ENCODE measurements around the gene SDK2.

Gene SDK2

DNA sequence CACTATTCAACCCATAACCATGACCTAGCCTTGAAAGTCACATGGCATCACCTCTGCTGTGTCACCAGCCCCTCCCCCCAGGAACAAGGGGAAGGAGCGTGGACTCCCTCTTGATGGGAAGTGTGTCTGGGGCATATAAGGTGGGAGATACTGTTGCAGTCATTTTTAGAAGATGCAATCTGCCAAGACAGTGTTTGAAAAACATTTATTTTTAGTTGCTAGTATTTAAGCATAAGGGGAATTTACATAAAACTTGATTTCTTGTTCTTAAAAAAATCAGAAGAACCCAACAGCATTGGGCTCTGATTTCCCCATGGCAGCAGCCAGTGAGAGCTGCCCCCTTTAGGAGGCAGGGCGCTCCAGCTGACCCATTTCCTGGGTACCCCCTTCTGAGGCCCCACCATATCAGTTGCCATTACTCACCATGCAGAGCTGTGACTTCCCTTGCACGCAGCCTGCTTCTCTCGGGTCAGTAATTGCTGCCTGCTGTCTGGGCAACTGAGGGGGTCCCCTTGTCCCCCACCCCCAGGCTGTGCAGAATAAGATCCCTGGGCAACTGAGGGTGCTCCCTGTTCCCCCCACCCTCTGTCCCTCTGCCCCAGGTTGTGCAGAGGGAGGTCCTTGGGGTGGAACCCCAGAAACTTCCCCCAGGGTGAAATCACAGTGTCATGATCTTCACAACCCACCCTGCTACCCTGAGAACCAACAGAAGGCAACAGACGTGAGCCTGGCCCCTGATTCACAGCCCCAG is 320.7 kb downstream of the SDK2 start:
- no peak for DNase-seq (ENCODE audit: low spot score)
- TF ChIP-seq, protein P1, sequence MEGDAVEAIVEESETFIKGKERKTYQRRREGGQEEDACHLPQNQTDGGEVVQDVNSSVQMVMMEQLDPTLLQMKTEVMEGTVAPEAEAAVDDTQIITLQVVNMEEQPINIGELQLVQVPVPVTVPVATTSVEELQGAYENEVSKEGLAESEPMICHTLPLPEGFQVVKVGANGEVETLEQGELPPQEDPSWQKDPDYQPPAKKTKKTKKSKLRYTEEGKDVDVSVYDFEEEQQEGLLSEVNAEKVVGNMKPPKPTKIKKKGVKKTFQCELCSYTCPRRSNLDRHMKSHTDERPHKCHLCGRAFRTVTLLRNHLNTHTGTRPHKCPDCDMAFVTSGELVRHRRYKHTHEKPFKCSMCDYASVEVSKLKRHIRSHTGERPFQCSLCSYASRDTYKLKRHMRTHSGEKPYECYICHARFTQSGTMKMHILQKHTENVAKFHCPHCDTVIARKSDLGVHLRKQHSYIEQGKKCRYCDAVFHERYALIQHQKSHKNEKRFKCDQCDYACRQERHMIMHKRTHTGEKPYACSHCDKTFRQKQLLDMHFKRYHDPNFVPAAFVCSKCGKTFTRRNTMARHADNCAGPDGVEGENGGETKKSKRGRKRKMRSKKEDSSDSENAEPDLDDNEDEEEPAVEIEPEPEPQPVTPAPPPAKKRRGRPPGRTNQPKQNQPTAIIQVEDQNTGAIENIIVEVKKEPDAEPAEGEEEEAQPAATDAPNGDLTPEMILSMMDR (IDR thresholded peaks at IDR 0.05; ENCODE audit: extremely low read depth, insufficient read depth, missing control alignments): no peak
- in situ Hi-C loops (cut with MboI; ENCODE audit: low pct_unique_long_range_greater_than_20kb, low sequenced_read_pairs, unreplicated experiment): no loop called here

DNA sequence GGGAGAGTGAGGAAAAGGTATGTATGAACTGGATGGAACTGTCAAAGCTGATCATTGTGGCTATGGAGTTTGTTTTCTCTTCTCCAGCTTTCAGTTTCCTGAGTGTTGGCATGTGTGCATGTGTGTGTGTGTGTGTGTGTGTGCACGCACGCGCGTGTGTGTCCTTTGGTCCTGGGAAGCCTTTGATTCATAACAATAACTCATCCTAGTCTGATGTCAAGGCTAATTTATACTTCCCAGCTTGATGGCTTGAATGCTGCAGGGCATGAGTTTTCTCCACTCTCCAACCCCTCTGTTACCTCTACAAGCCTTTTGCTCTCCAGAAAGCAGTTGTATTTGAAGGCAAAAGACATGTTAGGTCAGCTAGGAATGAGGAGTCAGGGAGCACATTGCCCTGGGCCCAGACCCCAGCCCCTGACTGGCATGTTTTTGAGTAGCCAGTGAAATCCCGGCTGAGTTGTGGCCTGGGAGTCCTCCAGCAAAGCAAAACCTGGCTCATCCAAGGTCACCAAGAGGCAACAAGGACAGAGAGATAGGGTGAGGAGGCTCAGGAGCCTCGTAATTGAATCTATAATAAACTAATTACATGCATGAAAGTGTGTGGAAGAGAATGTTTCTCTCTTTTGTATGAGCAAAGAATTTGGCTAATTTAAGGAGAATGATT is 323.5 kb downstream of the SDK2 start:
- in situ Hi-C loops (cut with MboI; ENCODE audit: low pct_unique_long_range_greater_than_20kb, low sequenced_read_pairs, unreplicated experiment): no loop called here
- TF ChIP-seq, protein P1 (IDR thresholded peaks at IDR 0.05; ENCODE audit: extremely low read depth, insufficient read depth, missing control alignments): no peak
- DNase-seq (ENCODE audit: low spot score): no peak

DNA sequence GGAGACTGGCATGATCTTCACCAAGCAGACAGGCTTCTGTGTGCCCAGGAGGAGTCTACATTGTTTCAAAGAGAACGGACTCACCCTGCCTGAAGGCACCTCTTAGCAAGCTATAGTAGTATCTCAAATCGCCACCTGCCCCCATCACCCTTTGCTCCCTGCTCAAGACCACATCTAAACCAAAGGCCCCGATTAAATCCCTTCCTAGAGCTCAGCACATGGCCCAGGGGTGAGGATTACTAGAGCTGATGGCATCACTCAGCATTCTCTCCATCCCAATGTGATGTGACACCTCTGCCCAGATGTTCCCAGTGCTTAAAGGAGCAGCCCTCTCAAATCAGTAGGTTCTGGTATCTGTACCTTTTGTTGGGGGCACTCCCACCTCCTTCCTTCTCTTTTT is 324.5 kb downstream of the SDK2 start:
- TF ChIP-seq, protein P1 (IDR thresholded peaks at IDR 0.05; ENCODE audit: extremely low read depth, insufficient read depth, missing control alignments): no peak
- no peak for DNase-seq (ENCODE audit: low spot score)
- in situ Hi-C loops (cut with MboI; ENCODE audit: low pct_unique_long_range_greater_than_20kb, low sequenced_read_pairs, unreplicated experiment): no loop called here

DNA sequence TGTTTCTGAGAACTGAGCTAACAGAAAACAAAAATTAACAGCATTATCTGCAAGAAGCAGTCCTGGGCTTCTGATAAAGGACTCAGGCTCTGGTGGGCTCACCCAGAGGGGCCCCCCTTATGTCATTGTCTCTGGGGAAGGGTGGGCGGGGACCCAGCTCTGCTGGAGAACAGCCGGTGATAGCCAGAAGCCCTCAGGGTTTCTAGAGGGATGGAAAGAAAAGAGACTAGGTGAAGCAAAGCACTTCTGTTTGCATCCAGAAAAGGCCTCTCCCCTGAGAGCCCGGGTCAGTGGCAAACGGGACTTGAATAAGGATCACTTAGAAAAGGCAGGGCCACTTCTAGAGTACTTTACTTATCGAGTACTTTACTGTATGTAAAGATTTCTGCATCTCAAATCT is 325.4 kb downstream of the SDK2 start:
- in situ Hi-C loops (cut with MboI; ENCODE audit: low pct_unique_long_range_greater_than_20kb, low sequenced_read_pairs, unreplicated experiment): no loop called here
- DNase-seq (ENCODE audit: low spot score): no peak
- TF ChIP-seq, protein P1 (IDR thresholded peaks at IDR 0.05; ENCODE audit: extremely low read depth, insufficient read depth, missing control alignments): no peak

DNA sequence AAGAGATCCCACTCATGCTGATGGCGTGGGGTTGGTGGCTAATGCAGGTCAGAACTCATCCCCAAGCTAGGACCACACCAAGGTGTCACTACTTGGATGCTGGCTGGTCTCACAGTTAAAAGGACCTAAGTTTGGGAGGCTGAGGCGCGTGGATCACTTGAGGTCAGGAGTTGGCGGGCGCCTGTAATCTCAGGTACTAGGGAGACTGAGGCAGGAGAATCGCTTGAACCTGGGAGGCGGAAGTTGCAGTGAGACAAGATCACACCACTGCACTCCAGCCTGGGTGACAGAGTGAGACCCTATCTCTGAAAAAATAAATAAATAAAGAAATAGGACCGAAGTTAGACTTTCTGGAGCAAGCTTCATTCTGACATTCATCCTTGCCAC is 325.8 kb downstream of the SDK2 start:
- no peak for DNase-seq (ENCODE audit: low spot score)
- in situ Hi-C loops (cut with MboI; ENCODE audit: low pct_unique_long_range_greater_than_20kb, low sequenced_read_pairs, unreplicated experiment): no loop called here
- TF ChIP-seq, protein P1 (IDR thresholded peaks at IDR 0.05; ENCODE audit: extremely low read depth, insufficient read depth, missing control alignments): no peak

DNA sequence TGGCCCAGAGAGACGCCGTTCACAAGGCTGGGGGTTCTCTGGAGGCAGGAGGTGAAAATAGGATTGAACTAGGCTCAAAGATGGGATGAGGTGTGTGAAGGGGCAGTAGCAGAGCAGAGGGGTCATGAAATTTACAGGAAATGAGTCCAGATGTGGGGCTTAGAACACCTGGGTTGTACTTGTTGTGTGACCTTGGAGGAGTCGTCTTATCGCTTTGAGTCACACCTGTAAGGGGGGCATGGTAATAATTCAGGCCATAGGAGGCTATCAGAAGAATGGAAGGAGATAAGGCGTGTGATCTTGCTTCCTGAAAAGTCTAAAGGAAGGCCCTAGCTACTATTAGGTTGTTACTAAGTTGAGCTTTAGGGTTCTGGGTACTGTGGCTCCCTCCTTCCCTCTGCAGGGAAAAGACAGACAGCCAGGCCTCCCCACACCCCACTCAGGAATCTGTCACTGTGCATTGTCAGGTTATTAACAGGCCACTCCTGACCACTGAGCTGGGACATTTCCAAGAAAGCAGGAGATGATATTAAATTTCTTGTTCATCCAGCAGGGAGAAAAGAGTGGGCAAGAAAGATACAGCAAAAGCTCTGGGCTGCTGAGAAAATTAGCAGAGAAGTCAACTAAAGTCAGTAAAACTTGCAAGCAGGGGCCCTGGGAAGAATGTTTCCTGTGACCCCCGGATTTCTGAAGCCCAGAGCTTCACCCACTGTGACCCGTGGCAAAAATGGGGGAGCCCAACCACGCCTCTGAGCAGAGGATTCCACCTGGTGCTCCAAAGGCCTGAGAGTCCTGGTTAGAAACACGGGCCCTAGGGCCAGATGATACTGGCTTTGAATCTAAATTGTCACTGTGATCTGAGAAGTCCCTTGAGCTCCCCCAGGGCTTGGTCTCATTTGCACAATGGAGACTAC is 326.5 kb downstream of the SDK2 start:
- TF ChIP-seq, protein P1 (IDR thresholded peaks at IDR 0.05; ENCODE audit: extremely low read depth, insufficient read depth, missing control alignments): no peak
- in situ Hi-C loops (cut with MboI; ENCODE audit: low pct_unique_long_range_greater_than_20kb, low sequenced_read_pairs, unreplicated experiment): no loop called here
- no peak for DNase-seq (ENCODE audit: low spot score)

Data from GM13977 (cell line).